Esophagus mucosa (tissue), 1 donor: ENCODE results near the gene INHBB. TPM values are rescaled to one million over a fixed set of nuclear protein-coding genes. Genes with fewer than 3 reads are reported as not detected.
"Not testable (repeated sequence)": the region's sequence is repeated elsewhere in the genome, so short reads cannot be mapped to it uniquely, and the experiment has no call there.

ENCODE experiments used
- ATAC-seq: fragments of 200-7000 bp; cut with Tn5 transposase; one replicate; pipeline ENCODE4 v1.9.1; 2020
- total RNA-seq: library from RNA; stranded (reverse); gene quantifications from one replicate; pipeline ENCODE4 v1.2.4, GENCODE V29; 2023
- donor health status: DM: yes; HTN: yes; CAD: no.

Gene INHBB
- total RNA-seq, result 0.72 TPM

DNA sequence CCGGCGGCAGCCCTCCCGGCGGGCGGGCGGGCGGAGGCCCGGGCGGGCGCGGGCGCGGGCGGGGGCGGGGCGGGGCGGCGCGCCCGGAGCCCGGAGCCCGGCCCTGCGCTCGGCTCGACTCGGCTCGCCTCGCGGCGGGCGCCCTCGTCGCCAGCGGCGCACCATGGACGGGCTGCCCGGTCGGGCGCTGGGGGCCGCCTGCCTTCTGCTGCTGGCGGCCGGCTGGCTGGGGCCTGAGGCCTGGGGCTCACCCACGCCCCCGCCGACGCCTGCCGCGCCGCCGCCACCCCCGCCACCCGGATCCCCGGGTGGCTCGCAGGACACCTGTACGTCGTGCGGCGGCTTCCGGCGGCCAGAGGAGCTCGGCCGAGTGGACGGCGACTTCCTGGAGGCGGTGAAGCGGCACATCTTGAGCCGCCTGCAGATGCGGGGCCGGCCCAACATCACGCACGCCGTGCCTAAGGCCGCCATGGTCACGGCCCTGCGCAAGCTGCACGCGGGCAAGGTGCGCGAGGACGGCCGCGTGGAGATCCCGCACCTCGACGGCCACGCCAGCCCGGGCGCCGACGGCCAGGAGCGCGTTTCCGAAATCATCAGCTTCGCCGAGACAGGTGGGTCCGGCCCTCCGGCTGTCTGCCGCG lies at the start of gene INHBB:
Gene INHBB (plus strand): TSS at position 111 of the 641 bp plus-strand sequence. CDS start 53 bp downstream, at position 164.
- ATAC-seq, result no peak

DNA sequence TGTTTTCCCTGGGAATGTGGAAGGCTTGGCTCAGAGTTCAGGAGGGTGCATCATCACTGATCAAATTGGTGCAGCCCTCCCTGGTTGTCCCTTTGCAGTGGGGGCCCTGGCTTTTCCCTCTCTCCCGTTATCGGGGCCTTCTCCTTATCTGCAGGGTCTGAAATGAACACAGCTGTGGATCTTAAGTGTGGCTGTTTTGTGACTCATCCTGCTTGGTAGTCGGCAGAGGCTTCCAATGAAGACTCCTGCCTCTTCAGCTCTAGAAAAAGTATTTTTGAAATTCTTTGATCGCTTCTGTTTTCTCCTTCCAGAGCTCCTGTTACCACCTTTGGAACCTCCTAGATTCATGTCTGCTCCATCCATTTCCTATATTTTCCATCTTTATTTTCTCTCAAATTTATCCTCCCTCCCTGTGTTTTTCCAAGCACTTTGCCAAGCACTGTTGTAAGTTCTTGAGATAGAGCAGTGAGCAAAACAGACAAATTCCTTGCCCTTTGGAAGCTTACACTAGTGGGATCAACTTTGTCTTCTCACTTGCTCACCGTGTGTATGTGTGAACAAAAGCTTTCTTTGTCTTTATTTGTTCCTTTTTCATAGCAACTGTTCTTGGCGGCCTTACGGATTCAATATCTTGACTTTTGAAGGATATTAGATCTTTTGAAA lies 47.6 kb upstream of the INHBB start:
- no peak for ATAC-seq

DNA sequence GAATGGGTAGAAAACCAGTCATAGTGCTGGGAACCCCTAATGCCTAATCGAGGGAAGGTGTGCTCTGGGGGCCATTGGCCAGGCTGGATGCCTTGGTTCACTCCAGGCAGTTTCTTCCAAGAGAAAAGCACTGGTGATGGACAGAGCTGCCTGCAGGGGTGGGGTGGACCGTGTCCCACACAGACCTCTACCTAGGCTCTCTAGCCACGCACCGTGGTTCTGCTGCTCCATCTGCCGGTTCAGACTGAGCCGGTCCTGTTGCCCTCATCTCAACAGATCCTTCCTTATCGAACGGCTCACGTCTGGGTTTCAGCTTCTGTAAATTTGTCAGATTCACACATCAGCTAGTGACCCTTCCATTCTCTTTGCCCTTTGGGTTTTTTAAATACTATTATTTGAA lies 46.9 kb upstream of the INHBB start:
- ATAC-seq, result no peak

DNA sequence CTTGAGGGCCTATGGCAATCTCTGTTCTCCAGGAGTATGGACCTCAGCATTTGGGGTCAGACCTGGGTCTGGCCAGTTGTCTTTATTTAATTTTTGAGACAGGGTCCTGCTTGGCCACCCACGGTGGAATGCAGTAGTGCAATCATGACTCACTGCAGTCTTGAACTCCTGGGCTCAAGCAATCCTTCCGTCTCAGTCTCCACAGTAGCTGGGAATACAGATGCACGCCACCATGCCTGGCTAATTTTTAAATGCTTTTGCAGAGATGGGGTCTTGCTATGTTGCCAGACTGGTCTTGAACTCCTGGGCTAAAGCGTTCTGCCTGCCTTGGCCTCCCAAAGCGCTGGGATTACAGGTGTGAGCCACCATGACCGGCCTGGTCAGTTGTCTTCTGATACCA lies 46.4 kb upstream of the INHBB start:
- no peak for ATAC-seq

DNA sequence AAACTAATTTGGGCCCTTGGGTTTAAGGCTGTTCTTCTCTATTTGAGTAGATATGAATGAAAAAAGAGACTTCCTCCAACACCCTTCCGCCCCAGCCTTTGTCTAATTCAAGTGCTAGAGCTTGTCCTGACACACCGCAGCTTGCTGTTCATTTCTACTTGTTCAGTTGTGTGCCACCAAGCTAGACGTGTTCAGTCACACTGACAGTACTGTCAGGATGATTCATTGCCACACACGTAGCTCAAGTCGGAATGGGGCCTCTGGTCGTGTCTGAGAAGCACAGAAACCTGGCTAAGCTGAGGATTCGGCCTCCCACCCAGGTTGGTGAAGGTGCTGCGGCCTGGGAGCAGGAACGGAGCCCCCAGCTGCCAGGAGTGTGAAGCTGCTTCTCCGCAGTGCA lies 45.6 kb upstream of the INHBB start:
- ATAC-seq, result peak; percentile 96

DNA sequence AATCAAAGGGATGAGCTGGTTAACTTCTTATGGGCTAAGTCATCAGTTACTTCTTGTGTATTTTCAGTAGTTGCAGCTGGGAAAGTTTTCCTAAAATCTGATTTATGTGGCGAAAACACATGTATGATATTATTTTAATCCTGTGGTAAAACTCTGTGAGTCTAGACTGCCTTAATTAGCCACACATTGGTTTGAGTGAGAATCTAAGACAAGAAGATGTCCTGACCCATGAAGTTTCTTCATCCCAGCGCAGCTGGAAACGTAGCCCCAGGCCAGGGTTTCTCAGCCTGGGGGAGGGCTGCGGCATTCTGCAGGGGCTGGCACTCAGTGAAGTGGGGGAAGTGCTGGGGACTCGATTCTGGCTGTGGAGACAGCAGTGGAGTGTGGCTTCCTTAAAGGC lies 44.7 kb upstream of the INHBB start:
- no peak for ATAC-seq

DNA sequence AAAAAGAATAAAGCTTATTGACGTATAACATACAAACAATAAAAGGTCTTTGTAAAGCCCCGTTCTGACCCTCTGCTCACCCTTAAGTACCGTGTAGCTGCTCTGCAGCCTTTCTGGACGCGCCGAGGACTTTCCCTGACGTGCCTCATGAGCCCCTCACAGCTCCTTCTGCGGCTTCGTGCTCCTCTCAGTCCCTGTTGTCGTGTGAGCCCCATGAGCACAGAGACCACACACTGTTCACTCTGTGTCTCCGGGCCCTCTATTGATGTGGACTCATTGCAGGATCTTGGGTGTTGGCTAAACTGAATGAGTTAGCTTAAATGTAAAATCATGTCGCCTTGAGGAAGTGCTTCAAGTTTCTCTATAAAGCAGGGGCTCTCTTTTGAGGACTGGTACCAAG lies 43.6 kb upstream of the INHBB start:
- ATAC-seq, result no peak

DNA sequence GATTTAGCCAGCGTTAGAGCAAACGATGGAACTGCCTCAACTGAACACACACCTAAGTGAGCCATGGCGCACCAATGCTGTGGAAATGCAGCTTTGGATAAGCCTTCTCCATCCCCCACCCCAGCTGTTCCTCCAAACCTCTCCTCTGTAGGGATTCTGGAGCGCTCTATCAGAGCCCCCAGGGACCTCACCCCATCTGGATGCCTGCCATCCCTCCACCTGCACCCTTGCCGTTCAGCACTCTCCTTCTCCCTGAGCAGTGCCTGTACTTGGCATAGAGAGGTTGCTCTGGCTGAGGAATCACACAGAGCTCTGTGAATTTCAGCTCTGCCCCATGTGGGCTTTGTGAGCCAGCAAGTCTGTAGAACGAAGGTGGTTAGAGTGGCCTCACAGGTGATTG lies 42.8 kb upstream of the INHBB start:
- no peak for ATAC-seq

DNA sequence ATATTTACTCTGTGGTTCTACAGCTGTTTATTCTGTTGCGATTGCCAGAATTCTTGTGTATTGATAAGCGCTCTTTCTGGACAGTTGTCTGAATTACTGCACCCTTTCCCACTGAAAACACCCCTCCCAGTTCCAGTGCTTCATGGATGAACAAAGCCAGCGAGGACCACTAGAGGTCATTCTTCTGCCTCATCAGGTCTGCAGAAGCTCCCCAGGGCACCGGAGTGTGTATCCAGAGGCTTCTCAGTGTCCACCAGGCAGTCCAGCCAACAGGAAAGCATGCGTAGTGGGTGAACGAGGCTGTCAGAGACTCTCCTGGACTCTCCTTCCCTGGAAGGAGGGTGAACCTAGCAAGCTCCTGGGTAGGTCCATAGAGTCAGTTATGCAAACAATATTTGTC lies 40.6 kb upstream of the INHBB start:
- ATAC-seq, result no peak

DNA sequence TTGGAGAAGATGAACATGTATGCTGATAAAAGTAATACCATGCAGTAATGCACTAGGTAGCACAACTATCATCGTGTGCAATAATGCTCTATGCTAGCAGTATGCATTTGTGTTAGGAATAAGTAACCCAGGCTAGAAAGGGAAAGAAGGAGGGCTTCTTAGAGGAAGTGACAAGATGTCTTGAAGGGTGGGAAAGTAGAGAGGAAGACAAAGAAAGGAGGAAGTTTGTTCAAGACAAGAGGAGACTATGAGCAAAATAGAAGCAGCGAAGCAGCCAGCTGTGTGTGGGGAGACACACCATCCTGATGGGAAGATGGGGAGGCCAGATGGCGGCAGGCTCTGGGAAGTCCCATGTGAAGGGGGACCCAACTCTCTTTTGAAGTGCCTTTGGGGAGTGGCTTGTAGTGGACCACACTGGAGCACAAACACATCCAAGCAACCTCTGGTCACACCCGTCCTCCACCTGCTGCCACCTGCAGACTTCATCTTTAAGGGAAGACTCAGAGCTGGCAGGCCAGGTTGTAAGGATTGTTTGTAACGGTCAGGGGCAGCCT lies 39.9 kb upstream of the INHBB start:
- no peak for ATAC-seq

DNA sequence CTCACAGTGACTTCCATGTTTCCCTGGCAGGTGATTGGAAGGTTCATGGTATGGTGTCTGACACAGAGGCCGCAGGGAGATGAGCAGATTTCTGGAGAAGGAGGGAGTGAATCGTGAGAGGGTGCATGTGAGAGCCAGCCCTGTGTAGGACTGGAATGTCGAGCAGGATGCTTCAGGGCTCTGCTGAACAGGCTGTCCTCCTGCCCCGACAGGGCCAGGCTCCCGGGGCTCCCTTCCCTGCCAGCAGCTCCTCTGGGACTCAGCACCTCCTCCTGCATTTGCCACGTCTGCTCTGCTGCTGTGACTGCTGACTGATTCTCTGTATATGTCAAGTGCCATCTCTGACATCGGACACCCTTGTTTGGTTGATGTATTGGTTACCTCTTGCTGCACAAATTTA lies 38.5 kb upstream of the INHBB start:
- no peak for ATAC-seq

DNA sequence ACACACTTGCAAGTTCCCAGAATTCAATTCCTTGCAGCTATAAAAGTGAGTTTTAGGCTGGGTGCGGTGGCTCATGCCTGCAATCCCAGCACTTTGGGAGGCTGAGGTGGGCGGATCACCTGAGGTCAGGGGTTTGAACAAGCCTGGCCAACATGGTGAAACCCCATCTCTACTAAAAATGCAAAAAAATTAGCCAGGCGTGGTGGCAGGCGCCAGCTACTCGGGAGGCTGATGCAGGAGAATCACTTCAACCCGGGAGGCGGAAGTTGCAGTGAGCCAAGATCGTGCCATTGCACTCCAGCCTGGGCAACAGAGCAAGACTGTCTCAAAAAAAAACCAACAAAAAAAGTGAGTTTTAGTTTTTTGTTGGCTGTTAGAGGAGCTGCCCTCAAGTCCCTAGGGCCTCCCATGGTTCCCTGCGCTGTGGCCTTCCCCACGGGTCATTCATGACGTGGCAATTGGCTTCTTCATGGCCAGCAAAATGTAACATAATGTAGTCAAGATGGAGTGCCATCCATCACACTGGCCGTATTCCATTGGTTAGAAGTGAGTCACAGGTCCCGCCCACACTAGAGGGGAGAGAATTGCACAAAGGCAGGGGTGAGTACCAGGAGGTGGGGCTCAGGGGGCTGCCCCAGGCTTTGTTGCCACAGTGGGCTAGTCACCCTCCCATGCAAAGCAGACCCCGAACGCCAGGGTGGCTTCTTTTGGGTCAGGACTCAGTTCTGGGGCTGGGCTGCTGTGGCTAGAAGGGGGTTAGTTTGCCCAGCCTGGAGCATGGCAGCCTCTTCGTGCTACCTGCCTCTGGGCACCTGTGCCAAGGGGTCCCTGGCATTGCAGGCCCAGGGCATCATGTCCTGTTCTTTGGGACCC lies 37.7 kb upstream of the INHBB start:
- ATAC-seq, result peak; percentile 17

DNA sequence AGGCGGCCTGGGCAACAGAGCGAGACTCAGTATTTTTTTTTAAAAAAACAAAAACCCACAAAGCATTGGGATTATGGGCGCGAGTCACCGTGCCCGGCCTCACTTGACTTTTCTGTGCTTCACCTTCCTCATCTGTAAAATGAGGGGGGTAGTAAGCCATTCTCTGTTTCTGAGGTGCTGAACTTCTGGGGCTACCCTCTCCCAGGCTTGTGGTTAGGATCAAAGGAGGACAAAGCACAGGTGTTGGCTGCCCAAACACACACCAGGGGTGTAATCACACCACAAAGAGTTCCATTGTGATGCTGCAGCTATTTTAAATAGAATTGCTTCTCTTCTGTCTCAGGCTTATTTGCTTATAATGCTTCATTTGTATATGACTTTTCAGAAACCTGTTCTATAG lies 35.8 kb upstream of the INHBB start:
- no peak for ATAC-seq

DNA sequence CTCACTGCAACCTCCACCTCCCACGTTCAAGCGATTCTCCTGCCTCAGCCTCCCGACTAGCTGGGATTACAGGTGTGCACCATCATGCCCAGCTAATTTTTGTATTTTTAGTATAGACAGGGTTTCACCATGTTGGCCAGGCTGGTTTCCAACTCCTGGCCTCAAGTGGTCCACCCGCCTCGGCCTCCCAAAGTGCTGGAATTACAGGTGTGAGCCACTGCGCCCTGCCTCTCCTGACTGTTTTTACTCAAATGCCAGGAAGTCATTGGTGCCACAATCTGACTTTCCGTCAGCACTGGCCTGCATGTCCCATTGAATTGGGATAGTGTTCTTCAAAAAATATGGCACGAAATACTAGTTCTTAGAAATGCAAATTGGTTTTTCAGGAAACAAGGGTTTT lies 35.1 kb upstream of the INHBB start:
- ATAC-seq, result not testable (repeated sequence)

DNA sequence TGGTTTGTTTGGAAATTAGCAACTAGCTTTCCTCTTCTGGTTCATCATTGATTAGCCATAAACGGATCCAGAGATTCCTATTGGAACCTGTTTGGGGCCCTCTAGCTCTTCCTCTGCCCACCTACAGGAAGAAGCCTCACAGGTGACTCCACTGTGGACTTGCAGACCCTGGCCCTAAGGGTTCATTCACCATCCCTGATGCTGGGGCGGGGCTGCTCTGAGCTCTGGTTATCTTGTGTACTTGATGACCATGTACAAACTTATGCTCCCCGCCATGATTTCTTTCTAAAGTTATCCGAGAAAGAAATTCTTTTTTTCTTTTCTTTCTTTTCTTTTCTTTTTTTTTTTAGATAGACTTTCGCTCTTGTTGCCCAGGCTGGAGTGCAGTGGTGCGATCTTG lies 33.9 kb upstream of the INHBB start:
- ATAC-seq, result no peak

DNA sequence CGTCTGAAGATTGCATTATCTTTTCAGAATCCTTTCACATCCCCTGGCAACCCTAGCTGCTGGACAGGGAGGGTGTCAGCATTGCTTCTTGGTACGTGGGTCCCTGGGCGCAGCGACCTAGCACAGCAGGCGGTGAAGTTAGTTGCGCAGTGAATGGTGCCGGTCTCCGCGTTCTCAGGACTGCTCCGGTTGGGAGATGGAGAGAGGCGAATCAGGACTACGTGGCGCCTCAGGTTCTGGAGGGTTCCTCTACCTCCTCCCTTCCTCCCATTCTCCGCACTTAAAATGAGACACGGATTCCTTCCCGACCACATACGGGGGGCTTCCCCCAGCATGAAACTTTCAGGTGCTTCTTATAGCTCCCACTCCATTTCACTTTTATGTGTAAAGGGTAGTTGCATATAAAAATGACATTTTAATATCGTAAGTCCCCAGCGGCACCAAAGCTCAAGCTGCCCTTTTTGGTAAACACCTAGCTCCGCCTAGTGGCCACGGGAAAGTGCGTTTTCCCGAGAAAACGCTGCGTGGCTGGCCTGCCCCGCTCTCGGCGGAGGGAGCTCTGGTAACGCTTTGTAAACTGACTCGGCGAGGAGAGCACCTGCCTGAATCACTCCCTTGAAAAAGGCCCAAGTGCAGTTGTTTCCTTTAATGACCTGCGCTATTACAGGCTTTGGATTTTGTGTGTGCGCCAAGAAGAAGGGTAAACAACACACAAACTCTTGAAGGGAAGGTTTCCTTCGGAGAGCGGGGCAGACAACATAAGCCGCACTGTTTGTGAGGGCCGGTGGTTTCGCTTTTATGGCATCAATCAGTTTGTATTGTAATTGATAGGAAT lies 32.9 kb upstream of the INHBB start:
- ATAC-seq, result peak; percentile 84

DNA sequence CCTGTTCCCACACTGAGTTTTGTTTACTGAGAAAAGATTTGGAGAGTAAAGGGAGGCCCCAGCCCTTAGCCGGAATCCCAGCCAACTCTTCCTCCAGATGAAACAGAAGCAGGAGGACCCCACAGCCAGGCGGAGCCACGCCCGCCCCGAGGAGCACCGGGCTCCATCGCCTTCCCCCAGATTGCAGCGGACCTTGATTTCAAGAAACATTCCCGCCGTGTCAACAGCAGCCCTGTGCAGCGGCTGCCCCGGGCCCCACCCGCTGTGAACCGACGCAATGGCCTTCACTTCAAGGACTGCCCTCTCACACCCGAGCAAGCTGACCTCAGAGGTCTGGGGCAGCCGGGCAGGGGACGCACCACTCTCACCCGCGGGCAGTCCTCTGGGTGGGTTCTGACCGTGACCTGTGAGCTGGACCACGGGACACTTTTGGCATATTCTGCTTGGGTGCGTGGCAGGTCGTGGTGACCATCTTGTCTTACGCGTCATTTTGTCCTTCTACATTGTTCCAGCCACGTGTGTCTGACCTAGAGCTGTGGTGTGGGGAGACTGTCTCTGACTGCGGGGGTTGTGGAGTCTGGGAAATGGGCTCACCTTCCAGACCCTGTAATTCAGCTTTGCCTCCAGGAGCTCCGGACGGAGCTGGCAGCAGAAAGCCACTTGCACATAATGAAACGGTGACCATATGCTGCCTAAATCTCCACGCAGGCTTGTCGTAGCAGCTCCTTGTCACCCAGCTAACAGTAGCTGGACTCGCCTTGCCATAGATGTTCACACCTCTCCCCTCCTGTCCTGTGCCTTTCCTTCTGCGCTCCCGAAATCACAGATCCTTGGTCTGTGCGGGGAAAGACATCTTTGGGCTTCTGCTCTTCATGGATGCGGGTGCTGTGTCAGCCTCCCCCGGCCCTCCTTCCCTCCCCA lies 32.0 kb upstream of the INHBB start:
- no peak for ATAC-seq

DNA sequence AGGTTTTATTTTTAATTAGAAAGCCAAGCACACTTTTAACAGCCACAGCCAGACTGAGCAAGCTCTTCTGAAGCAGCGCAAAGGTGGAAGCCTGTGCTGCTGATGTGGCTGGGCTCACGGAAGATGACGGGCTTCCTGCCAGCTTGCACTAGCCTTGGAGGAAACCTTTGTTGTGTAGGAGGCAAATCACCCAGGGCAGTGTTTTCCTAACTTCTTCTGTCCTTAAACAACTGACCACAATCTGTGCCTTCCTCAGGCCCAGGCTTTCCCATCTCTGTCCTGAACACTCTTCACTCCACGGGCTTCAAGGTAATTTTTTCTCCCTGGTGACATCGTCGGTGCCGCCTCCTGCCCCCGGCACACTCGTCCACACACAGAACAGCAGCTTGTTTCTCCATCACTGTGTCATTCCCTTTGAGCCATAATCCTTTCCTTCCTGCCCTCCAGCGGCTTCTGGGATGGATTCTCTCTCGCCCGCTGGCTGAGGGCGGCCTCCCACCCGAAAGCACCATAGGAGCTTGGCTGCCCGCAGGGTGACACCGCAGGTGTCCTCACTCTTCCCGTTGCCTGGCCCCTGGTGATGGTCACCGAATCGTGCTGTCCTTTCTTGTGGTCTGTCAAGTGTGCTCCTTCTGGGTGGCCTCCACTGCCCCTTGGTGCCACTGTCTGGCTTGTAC lies 31.1 kb upstream of the INHBB start:
- ATAC-seq, result no peak

DNA sequence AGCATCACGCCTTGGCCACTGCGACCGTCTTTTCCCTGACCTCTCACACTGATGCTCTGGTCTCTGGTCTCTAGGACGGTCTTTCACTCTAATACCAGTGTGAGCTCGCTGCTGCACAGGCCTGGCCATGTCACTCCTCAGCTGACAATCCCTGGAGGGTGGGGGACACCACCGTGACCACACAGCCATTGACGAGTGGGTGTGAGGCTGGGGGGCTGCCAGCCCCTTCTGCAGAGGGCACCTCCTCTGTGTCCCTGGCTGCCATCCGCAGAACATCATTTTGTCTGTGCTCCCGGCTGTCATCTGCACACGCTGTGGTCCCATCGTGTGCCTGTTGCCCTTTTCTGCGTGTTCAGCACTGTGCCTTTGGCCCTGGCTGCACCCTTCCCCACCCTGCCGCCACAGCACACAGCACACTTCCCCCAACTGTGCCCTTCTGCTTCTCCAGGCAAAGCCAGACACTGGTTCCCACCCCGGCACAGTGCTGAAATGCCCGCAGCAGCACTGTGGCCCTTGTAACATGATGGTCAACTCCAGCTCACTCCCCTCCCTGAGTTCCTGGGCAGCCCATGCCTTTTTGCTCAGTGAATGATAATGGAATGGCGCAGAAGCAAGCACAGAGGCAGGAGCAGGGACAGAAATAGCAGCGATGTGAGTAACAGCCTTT lies 30.4 kb upstream of the INHBB start:
- no peak for ATAC-seq

DNA sequence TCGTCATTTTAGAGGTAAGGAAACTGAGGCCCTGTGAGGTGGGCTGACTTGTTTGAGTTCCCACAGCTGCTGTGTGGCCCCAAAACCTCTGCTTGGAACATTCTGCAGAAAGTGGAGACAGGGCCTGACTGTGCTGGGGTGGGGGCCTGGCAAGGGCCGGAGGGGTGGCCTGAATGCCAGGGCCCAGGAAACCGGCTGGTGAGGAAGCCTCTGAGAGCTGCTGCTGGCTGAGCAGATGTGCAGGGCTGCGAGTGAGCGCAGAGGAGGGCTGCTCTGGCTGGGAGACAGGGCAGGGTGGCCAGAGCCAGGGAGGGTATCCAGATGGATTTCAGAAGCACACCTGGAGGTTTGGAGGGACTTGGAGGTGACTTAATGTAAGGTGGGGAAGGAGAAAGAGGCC lies 29.9 kb upstream of the INHBB start:
- ATAC-seq, result no peak
